GM23338 (cell line): ENCODE results near the gene TNNT1. TPM values are rescaled to one million over a fixed set of nuclear protein-coding genes. Genes with fewer than 3 reads are reported as not detected.
A peak's percentile ranks its signal among the peaks of the same experiment; 100 is the strongest.

ENCODE experiments used
- ATAC-seq: fragments of 200-7000 bp; cut with Tn5 transposase; 3 replicates; pipeline ENCODE4 v1.9.1; 2020
- DNase-seq: peaks from one replicate; pipeline ENCODE4 v3.0.0-alpha.2; 2015; ENCODE audit warnings: low spot score
- H2AFZ ChIP-seq: fragments of 200-600 bp; sonication (generic); 2 replicates; pipeline ENCODE4 v1.8.0; 2016; ENCODE audit warnings: antibody characterized with exemption, mild to moderate bottlenecking, moderate library complexity
- H3F3A ChIP-seq: fragments of 200-600 bp; sonication (generic); replicated peaks from 2 replicates; pipeline ENCODE4 v1.8.0; 2017; ENCODE audit warnings: antibody characterized with exemption, mixed run types, low read depth
- H3K27ac ChIP-seq: fragments of 200-600 bp; sonication (generic); 2 replicates; pipeline ENCODE4 v1.6.1; 2016; ENCODE audit warnings: low read depth
- H3K27me3 ChIP-seq: fragments of 200-600 bp; sonication (generic); 2 replicates; pipeline ENCODE4 v1.8.0; 2016; ENCODE audit warnings: mild to moderate bottlenecking, mixed run types, moderate library complexity; ENCODE audit not compliant: insufficient read depth
- H3K36me3 ChIP-seq: fragments of 200-600 bp; sonication (generic); 2 replicates; pipeline ENCODE4 v1.8.0; 2016; ENCODE audit warnings: mild to moderate bottlenecking; ENCODE audit not compliant: insufficient read depth
- H3K4me1 ChIP-seq: fragments of 200-600 bp; sonication (generic); 2 replicates; pipeline ENCODE4 v1.8.0; 2016; ENCODE audit warnings: mild to moderate bottlenecking, moderate library complexity; ENCODE audit not compliant: insufficient read depth
- H3K4me2 ChIP-seq: fragments of 200-600 bp; sonication (generic); 2 replicates; pipeline ENCODE4 v1.7.1; 2017; ENCODE audit warnings: mixed run types
- H3K4me3 ChIP-seq: fragments of 200-600 bp; sonication (generic); 2 replicates; pipeline ENCODE4 v1.6.1; 2016; ENCODE audit warnings: mixed run types
- H3K79me2 ChIP-seq: fragments of 200-600 bp; sonication (generic); replicated peaks from 2 replicates; pipeline ENCODE4 v1.8.0; 2017; ENCODE audit warnings: mild to moderate bottlenecking; ENCODE audit not compliant: insufficient read depth
- H3K9me2 ChIP-seq: fragments of 200-600 bp; sonication (generic); 2 replicates; pipeline ENCODE4 v1.8.0; 2017; ENCODE audit not compliant: insufficient read depth
- H4K20me1 ChIP-seq: fragments of 200-600 bp; sonication (generic); replicated peaks from 2 replicates; pipeline ENCODE4 v1.8.0; 2017; ENCODE audit warnings: mild to moderate bottlenecking; ENCODE audit not compliant: insufficient read depth
- H3K27ac Mint-ChIP-seq: 2 replicates; pipeline ENCODE4 v1.8.0; 2020; ENCODE audit warnings: inconsistent platforms, mild to moderate bottlenecking, moderate library complexity, mixed read lengths
- H3K27me3 Mint-ChIP-seq: 3 replicates; pipeline ENCODE4 v1.8.0; 2022; ENCODE audit warnings: low read depth, mild to moderate bottlenecking, moderate library complexity, mixed read lengths, inconsistent platforms; ENCODE audit not compliant: insufficient read depth, poor library complexity
- H3K36me3 Mint-ChIP-seq: 3 replicates; pipeline ENCODE4 v1.8.0; 2021; ENCODE audit warnings: low read depth, mild to moderate bottlenecking, inconsistent platforms, moderate library complexity, mixed read lengths
- H3K4me1 Mint-ChIP-seq: 3 replicates; pipeline ENCODE4 v1.8.0; 2020; ENCODE audit warnings: mild to moderate bottlenecking, inconsistent platforms, mixed read lengths
- H3K4me3 Mint-ChIP-seq: 3 replicates; pipeline ENCODE4 v1.8.0; 2021; ENCODE audit warnings: moderate library complexity, mild to moderate bottlenecking, inconsistent platforms, mixed read lengths
- H3K9me3 Mint-ChIP-seq: 3 replicates; pipeline ENCODE4 v1.8.0; 2020; ENCODE audit warnings: moderate library complexity, mild to moderate bottlenecking, inconsistent platforms, mixed read lengths
- CTCF ChIP-seq, 2 experiments: fragments of 200-600 bp in 1 of 2; sonication (generic) in 1 of 2; conservative IDR thresholded peaks; 2 replicates each; pipeline versions ENCODE4 v1.5.1 to v1.6.1; 2016 to 2017; ENCODE audit warnings: antibody characterized with exemption in 2 of 2, low read depth in 2 of 2, mild to moderate bottlenecking in 2 of 2, moderate library complexity in 1 of 2
- EZH2phosphoT487 ChIP-seq: fragments of 200-600 bp; sonication (generic); IDR thresholded peaks from one replicate; pipeline ENCODE4 v1.8.1; 2018; ENCODE audit warnings: antibody characterized with exemption; ENCODE audit not compliant: unreplicated experiment
- JUNB ChIP-seq: IDR thresholded peaks from one replicate; pipeline ENCODE4 v1.6.1; 2016; ENCODE audit warnings: antibody characterized with exemption; ENCODE audit not compliant: unreplicated experiment
- NANOG ChIP-seq: IDR thresholded peaks from 2 replicates; pipeline ENCODE4 v1.6.1; 2016; ENCODE audit warnings: antibody characterized with exemption, borderline replicate concordance
- STAT1 ChIP-seq: IDR thresholded peaks from one replicate; pipeline ENCODE4 v1.6.1; 2016; ENCODE audit warnings: antibody characterized with exemption; ENCODE audit not compliant: unreplicated experiment
- ZNF114 ChIP-seq: fragments of 250-450 bp; sonication (Bioruptor Pico); IDR thresholded peaks from 2 replicates; pipeline ENCODE4 v1.5.0; 2020; ENCODE audit warnings: mild to moderate bottlenecking, moderate library complexity
- ZNF331 ChIP-seq: fragments of 250-450 bp; sonication (Bioruptor Pico); IDR thresholded peaks from 2 replicates; pipeline ENCODE4 v1.5.0; 2020; ENCODE audit warnings: low read depth, mild to moderate bottlenecking, moderate library complexity
- ZNF462 ChIP-seq: fragments of 250-450 bp; sonication (Bioruptor Pico); IDR thresholded peaks from 2 replicates; pipeline ENCODE4 v1.5.0; 2020; ENCODE audit warnings: mild to moderate bottlenecking, moderate library complexity
- polyA plus RNA-seq: library from polyadenylated mRNA; unstranded; fragments of >200 nt; fragmentation: Nextera tagmentation; extraction: Ambion mirVana; gene quantifications from 2 replicates; pipeline ENCODE4 v1.2.1, GENCODE V29; 2016
- total RNA-seq: library from RNA; depleted of rRNA; stranded (reverse); fragments of >200 nt; shearing (Covaris generic); gene quantifications from 2 replicates; pipeline ENCODE4 v1.2.3, GENCODE V29; 2014

Gene TNNT1
- total and polyA plus RNA-seq, 2 experiments from 2014 or later: 59.3 to 150 TPM

- no peak for TF ChIP-seq ZNF462 (CRISPR knock-in tag)
- no peak for TF ChIP-seq NANOG
- TF ChIP-seq ZNF114 (CRISPR knock-in tag): no peak
- TF ChIP-seq STAT1: no peak
- no peak for TF ChIP-seq ZNF331 (CRISPR knock-in tag)
- no peak for TF ChIP-seq CTCF (conservative IDR thresholded peaks at IDR 0.05; ENCODE audit: low read depth in 2 of 2)
Measured at GRCh38 chr19:55131421-55131820, 17.6 kb downstream of the TNNT1 start (continued).

GRCh38 chr19:55119053-55119452 lies 30.0 kb downstream of the TNNT1 start:
- H3K4me1 ChIP-seq: peaks cover 18% of the 10 kb centered on the region
- DNase-seq (no peak), ATAC-seq (no peak)
- Mint-ChIP-seq H3K4me3 (peak overlapping the region; percentile 96), H3K9me3 (no peaks in the 10 kb centered on the region), H3K27me3 (peaks cover 9% of the 10 kb centered on the region), H3K36me3 (no peaks in the 10 kb centered on the region; the same call in 2 of the 3 replicates), H3K27ac (peak overlapping the region; percentile 39; the same call in 1 of the 2 replicates), H3K4me1 (peaks cover 23% of the 10 kb centered on the region)
- H3K9me2 ChIP-seq: 0 out of 2 replicates have a peak, but pooled peaks cover 3% of the 10 kb centered on the region
- H3F3A ChIP-seq: peaks cover 5% of the 10 kb centered on the region; the same call in 1 of the 2 replicates
- peak overlapping the region; percentile 76 for H3K4me2 ChIP-seq
- H3K27ac ChIP-seq: peak overlapping the region; percentile 90; the same call in 1 of the 2 replicates
- H3K36me3 ChIP-seq: no peaks in the 10 kb centered on the region
- H3K79me2 ChIP-seq: peaks cover 30% of the 10 kb centered on the region
- peaks cover 22% of the 10 kb centered on the region for H4K20me1 ChIP-seq
- H3K4me3 ChIP-seq: peak overlapping the region; percentile 62
- H2AFZ ChIP-seq: peak overlapping the region; percentile 1
- H3K27me3 ChIP-seq: no peaks in the 10 kb centered on the region
- TF ChIP-seq ZNF462 (CRISPR knock-in tag) (no peak), NANOG (no peak), ZNF331 (CRISPR knock-in tag) (no peak), STAT1 (no peak), JUNB (no peak), EZH2phosphoT487 (no peak)
